WI38 (cell line): ENCODE results near the gene HOXD9.

Source experiments
- H3K4me3 ChIP-seq: 2 replicates; pipeline ENCODE4 v1.5.1; 2011; ENCODE audit warnings: low read depth, mild to moderate bottlenecking, control low read depth, low read length
- TF ChIP-seq, protein P1 (sequence below): IDR thresholded peaks from 2 replicates; pipeline ENCODE4 v1.5.1; 2012; ENCODE audit warnings: low read depth, mild to moderate bottlenecking, control low read depth, low read length

The HOXD9 gene

DNA sequence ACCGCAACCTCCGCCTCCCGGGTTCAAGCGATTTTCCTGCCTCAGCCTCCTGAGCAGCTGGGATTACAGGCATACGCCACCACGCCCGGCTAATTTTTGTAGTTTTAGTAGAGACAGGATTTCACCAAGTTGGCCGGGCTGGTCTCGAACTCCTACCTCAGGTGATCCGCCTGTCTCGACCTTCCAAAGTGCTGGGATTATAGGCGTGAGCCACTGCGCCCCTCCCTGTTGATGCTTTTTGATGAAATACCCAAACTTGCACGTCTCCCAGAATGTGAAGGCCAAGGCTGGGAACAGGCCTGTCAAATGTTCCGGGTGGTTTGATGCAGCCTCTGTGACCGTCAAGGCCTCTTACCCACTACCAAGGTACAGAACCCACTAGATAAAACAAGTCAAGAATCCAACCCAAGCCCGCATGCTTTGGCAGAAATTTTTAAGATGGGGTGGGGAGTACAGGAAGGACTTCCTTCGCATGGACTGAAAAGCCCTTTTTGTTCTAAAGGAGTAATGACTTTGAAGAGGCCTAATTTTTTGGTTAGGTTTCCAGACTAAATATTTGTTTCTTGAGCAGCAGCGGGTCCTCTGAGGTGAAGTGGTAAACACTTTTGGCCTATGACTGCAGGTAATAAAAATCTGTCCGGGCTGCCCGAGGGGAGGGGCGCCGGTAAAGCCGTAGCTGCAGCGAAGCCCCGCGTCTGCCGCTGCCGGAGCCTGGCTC is 35.0 kb upstream of the HOXD9 start:
- TF ChIP-seq, protein P1, sequence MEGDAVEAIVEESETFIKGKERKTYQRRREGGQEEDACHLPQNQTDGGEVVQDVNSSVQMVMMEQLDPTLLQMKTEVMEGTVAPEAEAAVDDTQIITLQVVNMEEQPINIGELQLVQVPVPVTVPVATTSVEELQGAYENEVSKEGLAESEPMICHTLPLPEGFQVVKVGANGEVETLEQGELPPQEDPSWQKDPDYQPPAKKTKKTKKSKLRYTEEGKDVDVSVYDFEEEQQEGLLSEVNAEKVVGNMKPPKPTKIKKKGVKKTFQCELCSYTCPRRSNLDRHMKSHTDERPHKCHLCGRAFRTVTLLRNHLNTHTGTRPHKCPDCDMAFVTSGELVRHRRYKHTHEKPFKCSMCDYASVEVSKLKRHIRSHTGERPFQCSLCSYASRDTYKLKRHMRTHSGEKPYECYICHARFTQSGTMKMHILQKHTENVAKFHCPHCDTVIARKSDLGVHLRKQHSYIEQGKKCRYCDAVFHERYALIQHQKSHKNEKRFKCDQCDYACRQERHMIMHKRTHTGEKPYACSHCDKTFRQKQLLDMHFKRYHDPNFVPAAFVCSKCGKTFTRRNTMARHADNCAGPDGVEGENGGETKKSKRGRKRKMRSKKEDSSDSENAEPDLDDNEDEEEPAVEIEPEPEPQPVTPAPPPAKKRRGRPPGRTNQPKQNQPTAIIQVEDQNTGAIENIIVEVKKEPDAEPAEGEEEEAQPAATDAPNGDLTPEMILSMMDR, result no peak
- no peak overlapping the region for H3K4me3 ChIP-seq

DNA sequence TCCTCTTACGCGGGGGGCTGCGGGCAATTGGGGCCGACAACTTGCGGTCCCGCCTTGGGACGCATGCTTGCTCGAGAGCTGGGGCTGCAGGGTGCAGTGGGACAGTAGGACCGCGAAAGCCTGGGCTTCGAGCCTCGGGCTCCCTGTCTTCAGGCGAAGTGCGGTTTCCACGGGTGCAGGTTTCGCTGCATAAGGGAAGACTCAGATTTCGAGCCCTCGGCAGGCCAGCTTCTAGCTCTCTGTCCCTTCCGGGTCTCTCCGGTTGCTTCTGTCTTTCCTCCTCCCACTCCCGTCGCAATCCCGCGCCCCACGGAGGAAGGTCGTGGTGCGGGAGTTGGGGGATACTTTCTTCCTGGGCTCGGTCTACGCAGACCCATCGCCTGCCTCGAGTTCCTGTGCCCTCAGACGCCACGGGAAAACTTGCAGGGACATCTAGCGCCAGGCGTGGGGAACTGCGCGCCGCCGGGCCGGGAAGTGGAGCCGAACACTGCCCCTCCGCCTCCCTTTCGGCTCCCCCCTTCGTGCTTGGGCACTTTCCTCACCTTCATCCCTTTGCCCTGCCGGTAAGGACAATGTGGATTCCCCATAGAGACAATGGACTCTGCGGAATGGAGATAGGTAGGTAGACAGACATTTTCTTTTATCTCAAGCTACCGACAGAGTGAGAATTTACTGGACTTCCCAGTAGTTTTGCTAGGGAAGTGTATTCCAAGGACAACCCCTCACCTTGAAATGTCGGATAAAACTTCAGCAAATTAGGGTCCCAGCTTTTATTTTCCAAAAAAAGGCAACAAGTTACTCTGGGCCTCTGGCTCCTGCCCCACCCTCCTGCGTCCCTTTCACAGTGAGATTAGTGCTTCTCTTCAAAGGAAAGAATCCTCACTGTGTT is 34.2 kb upstream of the HOXD9 start:
- no peak overlapping the region; the same call in 1 of the 2 replicates for H3K4me3 ChIP-seq
- TF ChIP-seq, protein P1, result peak; percentile 77

DNA sequence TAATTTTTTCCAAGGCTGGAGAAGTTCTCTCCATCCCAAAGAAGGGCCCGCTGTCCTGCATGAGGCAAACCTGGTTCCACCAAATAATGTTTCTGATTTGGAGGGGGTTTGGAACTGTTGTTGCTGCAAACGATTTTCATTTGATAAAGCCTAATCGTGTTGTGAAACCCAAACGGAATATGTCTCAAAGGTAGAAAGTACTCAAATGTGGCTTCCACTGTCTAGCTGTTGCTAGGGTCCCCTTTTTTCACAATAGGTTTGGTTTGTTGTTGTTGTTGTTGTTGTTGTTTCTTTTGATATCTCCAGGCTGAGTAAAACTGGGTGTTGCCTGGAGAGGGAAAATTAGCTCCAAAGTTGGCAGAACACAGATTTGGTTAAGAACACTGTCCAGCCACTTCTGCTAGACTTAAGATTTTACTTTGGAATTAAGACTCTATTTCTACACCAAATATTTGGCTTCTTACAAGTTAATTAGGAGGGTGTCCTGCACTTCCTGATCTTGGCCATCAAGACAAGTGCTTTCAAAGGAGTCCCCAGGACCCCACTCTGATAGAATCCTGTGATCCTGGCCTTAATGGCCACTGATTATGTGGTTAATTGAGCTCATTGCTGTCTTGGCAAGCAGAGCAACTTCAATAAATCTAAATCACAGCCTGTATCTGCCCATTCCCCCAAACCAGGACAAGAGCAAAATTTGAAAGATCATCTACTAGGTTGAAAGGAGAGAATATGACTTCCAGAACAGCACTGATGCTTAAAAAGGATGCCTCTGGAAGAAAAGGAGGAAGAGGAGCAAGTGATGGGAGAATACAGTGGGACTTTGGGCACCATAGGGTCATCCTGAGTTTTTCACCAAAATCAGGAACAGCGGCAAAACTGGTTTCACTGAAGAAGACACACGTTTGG is 33.3 kb upstream of the HOXD9 start:
- TF ChIP-seq, protein P1, result no peak
- no peak overlapping the region for H3K4me3 ChIP-seq

DNA sequence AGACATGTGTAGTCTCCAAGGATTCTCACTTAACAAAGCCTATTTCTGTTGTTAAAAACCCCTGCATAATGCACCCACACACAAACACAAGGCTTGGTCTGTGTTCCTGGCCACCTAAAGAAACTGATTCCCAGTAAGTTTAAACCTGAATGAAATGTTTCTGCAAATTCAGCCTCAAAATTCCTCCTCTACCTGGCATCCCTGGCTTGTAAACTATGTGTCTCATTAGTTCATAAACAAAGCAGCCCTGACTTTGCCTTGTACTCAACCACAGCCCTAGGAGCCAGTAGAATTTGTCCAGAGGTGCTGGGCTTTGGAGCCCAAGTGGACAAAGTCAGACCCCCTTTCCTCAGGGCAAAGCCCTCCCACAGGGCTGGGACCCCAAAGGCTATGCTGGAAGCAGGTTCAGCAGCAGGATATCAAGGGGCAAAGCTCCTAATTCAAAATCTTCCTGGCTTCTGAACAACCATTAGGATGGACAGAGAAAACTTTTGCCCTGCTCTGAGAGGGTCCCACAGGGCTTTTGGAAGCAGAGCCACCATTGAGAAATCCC is 32.6 kb upstream of the HOXD9 start:
- TF ChIP-seq, protein P1, result no peak
- no peak overlapping the region for H3K4me3 ChIP-seq

DNA sequence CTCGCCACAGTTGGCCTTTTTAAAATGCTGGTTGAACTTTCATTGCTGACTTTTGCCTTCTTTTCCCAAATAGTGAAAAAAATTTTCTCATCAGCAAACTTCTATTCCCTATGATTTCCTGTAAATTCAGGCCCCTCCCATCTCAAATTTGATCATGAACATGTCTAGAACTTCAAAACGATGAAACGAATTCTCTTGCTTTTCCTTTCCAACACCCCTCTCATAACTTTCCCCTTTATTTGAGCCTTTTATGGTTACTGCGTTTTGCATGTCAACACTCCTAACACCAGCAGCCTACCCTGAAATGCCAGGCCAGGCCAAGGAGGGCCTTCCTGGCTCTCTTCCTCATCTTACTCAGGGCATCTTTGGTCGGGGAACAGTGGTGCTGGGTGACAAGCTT is 31.7 kb upstream of the HOXD9 start:
- no peak overlapping the region for H3K4me3 ChIP-seq
- TF ChIP-seq, protein P1, result no peak

DNA sequence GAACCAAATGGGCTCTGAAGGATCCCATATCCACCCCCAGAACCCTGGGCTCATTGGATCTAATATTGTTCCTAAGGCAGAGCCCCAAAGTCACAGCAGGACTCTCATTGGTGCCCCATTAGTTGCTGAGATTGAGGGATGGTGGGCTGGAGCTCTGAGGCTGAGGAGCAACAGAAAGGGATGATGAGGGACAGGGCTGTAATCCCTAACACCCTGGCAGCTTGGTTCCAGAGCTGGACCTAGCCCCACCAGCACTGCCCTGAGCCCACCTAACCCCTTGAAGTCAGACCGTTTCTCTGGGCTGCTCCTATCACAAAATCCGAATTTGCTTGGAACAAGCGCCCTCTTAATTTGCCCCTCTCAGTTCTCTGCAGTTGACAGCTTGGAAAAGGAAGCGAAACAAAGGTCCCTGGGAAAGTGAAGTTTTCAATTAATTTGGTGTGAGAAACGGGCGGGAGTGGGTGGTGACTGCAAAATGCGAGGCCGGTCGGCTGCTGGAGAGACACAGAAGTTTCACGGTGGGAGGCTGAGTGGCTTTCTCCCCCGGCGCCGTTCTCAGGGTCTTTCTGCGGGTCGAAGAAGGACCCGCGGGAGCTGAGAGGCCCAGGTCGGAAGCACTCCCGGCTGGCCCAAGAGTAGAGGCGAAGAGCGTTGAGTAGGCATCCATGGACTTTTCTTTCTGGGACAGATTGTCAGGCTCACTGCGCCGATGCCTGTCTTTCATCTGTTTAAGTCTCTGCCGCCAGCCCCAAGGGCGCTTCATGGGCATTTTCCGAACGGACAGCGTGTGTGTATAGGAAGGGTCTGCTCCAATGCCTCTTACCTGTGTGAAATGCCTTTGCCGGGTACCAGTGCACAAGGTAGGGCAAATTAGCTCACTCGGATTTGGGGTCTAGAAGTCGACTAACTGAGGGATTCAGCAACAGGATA is 30.9 kb upstream of the HOXD9 start:
- no peak overlapping the region for H3K4me3 ChIP-seq
- TF ChIP-seq, protein P1, result no peak
